ENCODE measurements around the gene RAP1GAP2. TPM values are rescaled to one million over a fixed set of nuclear protein-coding genes. Genes with fewer than 3 reads are reported as not detected.
A peak's percentile ranks its signal among the peaks of the same experiment; 100 is the strongest.

The RAP1GAP2 gene
- total RNA-seq, 1 donor: 2.9 TPM

- no peak for TF ChIP-seq CTCF (IDR thresholded peaks at IDR 0.05; ENCODE audit: extremely low read depth, low read depth, low read length)
- H3K4me3 ChIP-seq (ENCODE audit: insufficient read depth, low read length): no peak overlapping the region
- H3K79me2 ChIP-seq (ENCODE audit: insufficient read depth, low read length): no peaks in the 10 kb centered on the region
- H3K27me3 ChIP-seq (ENCODE audit: insufficient read depth, low read length): no peaks in the 10 kb centered on the region
- H3K4me2 ChIP-seq (ENCODE audit: insufficient read depth, low read length): no peak overlapping the region
- peaks cover 19% of the 10 kb centered on the region for H3K4me1 ChIP-seq (ENCODE audit: insufficient read depth, low read length)
- H3K27ac ChIP-seq (ENCODE audit: low read depth, low read length): no peak overlapping the region
- H4K20me1 ChIP-seq (ENCODE audit: insufficient read depth, low read length): no peaks in the 10 kb centered on the region
- no peaks in the 10 kb centered on the region for H3K9me3 ChIP-seq (ENCODE audit: low read depth, low read length)
- no peak overlapping the region for H2AFZ ChIP-seq (ENCODE audit: low read length)
- DNase-seq (ENCODE audit: insufficient read length, low spot score, missing footprints): peak; percentile 34
- H3K36me3 ChIP-seq (ENCODE audit: insufficient read depth, low read length): no peaks in the 10 kb centered on the region
Observed at GRCh38 chr17:2978991-2979390, 182.8 kb downstream of the RAP1GAP2 start.

DNA sequence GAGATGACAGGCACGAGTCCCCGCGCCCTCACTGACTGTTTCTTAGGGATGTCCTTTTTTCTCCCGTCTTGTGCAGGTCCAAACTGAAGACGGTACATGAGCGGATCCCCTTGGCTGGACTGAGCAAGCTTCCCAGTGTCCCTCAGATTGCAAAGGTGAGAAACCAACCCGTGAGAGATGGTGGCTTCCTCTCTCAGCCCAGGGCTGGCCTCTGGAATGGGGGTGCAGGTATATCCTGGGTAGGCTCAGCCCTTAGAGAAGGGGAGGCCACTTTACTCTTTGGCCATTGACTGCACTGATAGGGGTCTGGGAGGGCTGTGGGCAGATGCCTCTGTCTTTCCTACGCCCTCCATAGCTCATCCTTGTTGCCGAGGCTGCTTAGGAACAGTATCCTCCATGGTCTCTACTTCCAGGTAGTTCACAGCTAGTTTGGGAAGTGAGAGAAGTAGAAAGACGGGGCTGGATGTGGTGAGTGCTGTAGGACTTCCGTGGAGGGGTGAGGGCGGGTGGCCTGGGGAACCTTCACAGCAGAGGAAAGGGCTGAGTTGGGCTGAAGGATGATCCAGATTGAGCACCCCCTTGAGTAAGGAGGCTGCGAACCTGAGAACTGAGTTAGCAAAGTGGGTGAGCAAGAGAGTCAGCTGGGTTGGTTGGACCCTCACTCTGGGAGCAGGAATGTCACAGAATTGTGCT, 184.1 kb downstream of the RAP1GAP2 start:
- H3K4me1 ChIP-seq (ENCODE audit: insufficient read depth, low read length): peaks cover 19% of the 10 kb centered on the region
- peaks cover 1% of the 10 kb centered on the region for H3K36me3 ChIP-seq (ENCODE audit: insufficient read depth, low read length)
- H3K27ac ChIP-seq (ENCODE audit: low read depth, low read length): no peak overlapping the region
- H4K20me1 ChIP-seq (ENCODE audit: insufficient read depth, low read length): no peaks in the 10 kb centered on the region
- H3K79me2 ChIP-seq (ENCODE audit: insufficient read depth, low read length): no peaks in the 10 kb centered on the region
- H3K27me3 ChIP-seq (ENCODE audit: insufficient read depth, low read length): no peaks in the 10 kb centered on the region
- H3K4me3 ChIP-seq (ENCODE audit: insufficient read depth, low read length): no peak overlapping the region
- no peaks in the 10 kb centered on the region for H3K9me3 ChIP-seq (ENCODE audit: low read depth, low read length)
- H3K4me2 ChIP-seq (ENCODE audit: insufficient read depth, low read length): no peak overlapping the region
- no peak for DNase-seq (ENCODE audit: insufficient read length, low spot score, missing footprints)
- no peak overlapping the region for H2AFZ ChIP-seq (ENCODE audit: low read length)
- no peak for TF ChIP-seq CTCF (IDR thresholded peaks at IDR 0.05; ENCODE audit: extremely low read depth, low read depth, low read length)

GRCh38 chr17:2980904-2981246, 184.6 kb downstream of the RAP1GAP2 start:
- Histone ChIP-seq H4K20me1 (ENCODE audit: insufficient read depth, low read length) (no peaks in the 10 kb centered on the region), H3K4me3 (ENCODE audit: insufficient read depth, low read length) (no peak overlapping the region), H3K9me3 (ENCODE audit: low read depth, low read length) (no peaks in the 10 kb centered on the region), H3K27me3 (ENCODE audit: insufficient read depth, low read length) (no peaks in the 10 kb centered on the region), H3K4me1 (ENCODE audit: insufficient read depth, low read length) (peaks cover 18% of the 10 kb centered on the region), H2AFZ (ENCODE audit: low read length) (no peak overlapping the region), H3K36me3 (ENCODE audit: insufficient read depth, low read length) (peaks cover 7% of the 10 kb centered on the region), H3K4me2 (ENCODE audit: insufficient read depth, low read length) (no peak overlapping the region), H3K27ac (ENCODE audit: low read depth, low read length) (no peak overlapping the region), H3K79me2 (ENCODE audit: insufficient read depth, low read length) (no peaks in the 10 kb centered on the region)
- DNase-seq (ENCODE audit: insufficient read length, low spot score, missing footprints): no peak
- TF ChIP-seq CTCF (IDR thresholded peaks at IDR 0.05; ENCODE audit: extremely low read depth, low read depth, low read length): no peak

DNA sequence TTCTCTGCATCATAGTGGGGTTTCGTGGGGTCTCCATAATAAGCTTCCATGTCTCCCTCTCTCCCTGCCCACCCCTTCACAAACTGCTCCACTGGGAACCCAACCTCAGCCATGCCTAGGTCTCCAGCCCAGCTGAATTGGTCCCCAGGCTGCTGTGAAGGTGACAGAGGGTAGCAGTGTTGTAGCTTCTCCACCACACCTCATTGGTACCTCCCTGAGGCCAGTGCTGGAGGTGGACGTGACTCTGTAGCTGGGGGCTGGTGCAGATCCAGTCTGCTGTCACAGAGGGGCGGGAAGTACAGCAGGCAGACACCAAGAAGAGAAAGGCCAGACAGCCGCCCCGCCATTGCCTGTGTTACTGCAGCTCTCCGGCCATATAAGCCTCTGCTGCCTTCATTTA, 185.1 kb downstream of the RAP1GAP2 start:
- Histone ChIP-seq H3K4me2 (ENCODE audit: insufficient read depth, low read length) (no peak overlapping the region), H4K20me1 (ENCODE audit: insufficient read depth, low read length) (no peaks in the 10 kb centered on the region), H3K9me3 (ENCODE audit: low read depth, low read length) (no peaks in the 10 kb centered on the region), H3K27me3 (ENCODE audit: insufficient read depth, low read length) (no peaks in the 10 kb centered on the region), H3K27ac (ENCODE audit: low read depth, low read length) (no peak overlapping the region), H3K4me1 (ENCODE audit: insufficient read depth, low read length) (peaks cover 14% of the 10 kb centered on the region), H3K4me3 (ENCODE audit: insufficient read depth, low read length) (no peak overlapping the region), H2AFZ (ENCODE audit: low read length) (no peak overlapping the region), H3K79me2 (ENCODE audit: insufficient read depth, low read length) (no peaks in the 10 kb centered on the region), H3K36me3 (ENCODE audit: insufficient read depth, low read length) (peaks cover 10% of the 10 kb centered on the region)
- no peak for DNase-seq (ENCODE audit: insufficient read length, low spot score, missing footprints)
- TF ChIP-seq CTCF (IDR thresholded peaks at IDR 0.05; ENCODE audit: extremely low read depth, low read depth, low read length): no peak
